Ishikawa (cell line): ENCODE results near the gene TMOD1.

Experiments
- CEBPB ChIP-seq: IDR thresholded peaks from 2 replicates; pipeline ENCODE4 v1.6.1; 2012
- CREB1 ChIP-seq: IDR thresholded peaks from 2 replicates; pipeline ENCODE4 v1.6.1; 2012; ENCODE audit warnings: low read depth
- EGR1 ChIP-seq: IDR thresholded peaks from 2 replicates; pipeline ENCODE4 v1.6.1; 2012
- EP300 ChIP-seq: IDR thresholded peaks from 2 replicates; pipeline ENCODE4 v1.6.1; 2012; ENCODE audit warnings: borderline replicate concordance
- FOXM1 ChIP-seq: IDR thresholded peaks from 2 replicates; pipeline ENCODE4 v1.6.1; 2012; ENCODE audit warnings: low read depth, borderline replicate concordance
- NFIC ChIP-seq: IDR thresholded peaks from 2 replicates; pipeline ENCODE4 v1.6.1; 2012
- RAD21 ChIP-seq: IDR thresholded peaks from 2 replicates; pipeline ENCODE4 v1.6.1; 2012; ENCODE audit warnings: low read depth
- TAF1 ChIP-seq: IDR thresholded peaks from 2 replicates; pipeline ENCODE4 v1.6.1; 2012; ENCODE audit warnings: low read depth, mild to moderate bottlenecking
- TCF12 ChIP-seq: IDR thresholded peaks from 2 replicates; pipeline ENCODE4 v1.6.1; 2012; ENCODE audit warnings: low read depth
- TEAD4 ChIP-seq: IDR thresholded peaks from 2 replicates; pipeline ENCODE4 v1.6.1; 2012
- YY1 ChIP-seq: IDR thresholded peaks from 2 replicates; pipeline ENCODE4 v1.6.1; 2012; ENCODE audit warnings: low read depth
- ZBTB7A ChIP-seq: IDR thresholded peaks from 2 replicates; pipeline ENCODE4 v1.6.1; 2012; ENCODE audit warnings: low read depth
- TF ChIP-seq, protein P1 (sequence below): IDR thresholded peaks from 2 replicates; pipeline ENCODE4 v1.6.1; 2012
- TF ChIP-seq, protein P2 (sequence below): IDR thresholded peaks from 2 replicates; pipeline ENCODE4 v1.6.1; 2012
- TF ChIP-seq, protein P3 (sequence below): IDR thresholded peaks from 2 replicates; pipeline ENCODE4 v1.6.1; 2012; ENCODE audit warnings: low read depth, mild to moderate bottlenecking

The TMOD1 gene

DNA sequence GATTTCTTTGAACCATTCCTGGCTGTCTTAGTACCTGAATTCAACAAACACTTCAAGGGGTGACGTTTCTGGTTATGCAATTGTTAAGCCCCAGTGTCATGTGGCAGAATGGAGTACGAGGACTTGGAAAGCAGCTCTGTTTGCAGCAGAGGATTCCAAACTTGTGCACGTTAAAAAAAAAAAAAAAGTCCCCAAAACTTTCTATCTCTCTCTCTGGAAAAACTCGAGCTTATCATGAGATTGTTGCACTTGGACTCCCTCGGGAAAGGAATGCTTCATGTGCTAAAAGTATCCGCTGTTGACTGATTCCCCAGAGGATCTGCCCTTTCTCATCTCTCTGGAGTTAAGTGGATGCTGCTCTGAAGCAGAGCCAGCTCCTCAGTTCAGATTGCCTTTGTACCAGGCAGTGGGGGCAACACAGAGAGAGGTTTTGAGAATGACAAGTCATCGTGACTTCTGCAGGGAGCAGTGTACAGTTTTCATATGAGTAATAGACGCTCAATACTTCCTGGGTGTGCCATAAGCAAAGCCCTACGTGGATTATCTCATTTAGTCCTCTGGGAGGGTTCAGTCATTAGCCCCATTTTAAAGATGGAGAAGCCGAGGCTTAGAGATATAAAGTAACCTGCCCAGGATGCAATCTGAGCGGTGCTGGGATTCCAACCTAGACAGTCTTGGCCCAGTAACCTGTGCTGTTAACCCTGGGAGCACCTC is 28.1 kb downstream of the TMOD1 start:
- no peak for TF ChIP-seq ZBTB7A
- no peak for TF ChIP-seq TEAD4
- TF ChIP-seq TAF1, result no peak
- TF ChIP-seq TCF12, result no peak
- TF ChIP-seq CEBPB, result no peak
- TF ChIP-seq EGR1, result no peak
- TF ChIP-seq, protein P1, sequence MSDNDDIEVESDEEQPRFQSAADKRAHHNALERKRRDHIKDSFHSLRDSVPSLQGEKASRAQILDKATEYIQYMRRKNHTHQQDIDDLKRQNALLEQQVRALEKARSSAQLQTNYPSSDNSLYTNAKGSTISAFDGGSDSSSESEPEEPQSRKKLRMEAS, result no peak
- no peak for TF ChIP-seq CREB1
- TF ChIP-seq RAD21, result no peak

DNA sequence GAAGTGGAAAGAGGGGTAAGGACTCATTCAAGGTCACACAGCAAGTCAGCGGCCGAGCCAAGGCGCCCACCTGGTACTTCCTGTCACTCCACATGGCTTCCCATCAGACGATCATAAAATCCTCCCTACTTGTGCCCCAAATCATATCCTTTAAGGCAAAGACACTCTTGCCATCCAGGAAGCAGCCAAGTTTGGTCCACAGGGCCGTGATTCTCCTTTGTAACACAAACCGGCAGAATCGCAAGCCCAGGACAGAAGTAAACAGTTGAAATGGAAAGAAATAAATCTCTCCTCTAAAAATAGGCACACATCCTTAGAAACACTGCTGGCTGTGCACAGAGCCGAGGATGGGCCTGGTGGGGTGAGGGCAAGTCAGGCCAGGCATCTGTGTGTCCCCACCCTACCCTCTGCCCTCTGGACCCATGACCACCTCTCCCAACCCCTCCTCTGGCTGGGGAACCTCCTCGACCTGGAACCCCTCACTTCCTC is 30.5 kb downstream of the TMOD1 start:
- TF ChIP-seq CREB1 (no peak), RAD21 (no peak), ZBTB7A (no peak), CEBPB (no peak), EP300 (no peak), EGR1 (no peak), NFIC (no peak)

DNA sequence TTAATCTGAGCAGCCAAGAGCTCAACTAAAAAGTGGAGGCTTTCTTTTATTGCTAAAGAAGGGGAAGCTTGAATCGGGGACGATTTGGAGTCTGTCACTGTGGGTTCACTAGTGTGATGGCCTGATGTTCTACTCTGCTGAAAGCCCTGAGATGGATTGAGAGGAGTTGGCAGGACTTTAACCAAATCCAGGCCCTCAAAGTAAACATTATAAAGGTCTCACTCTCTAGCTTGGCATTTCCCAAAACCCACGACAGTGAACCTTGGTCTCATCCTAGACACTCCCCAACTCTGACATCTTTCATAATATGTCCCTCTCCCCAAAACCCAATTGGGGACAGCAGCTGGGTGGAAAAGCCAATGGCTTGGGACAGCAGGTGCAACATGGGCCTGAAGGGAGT is 32.7 kb downstream of the TMOD1 start:
- TF ChIP-seq ZBTB7A (no peak), RAD21 (no peak), EP300 (no peak), TAF1 (no peak), EGR1 (no peak), TEAD4 (no peak), CEBPB (no peak), FOXM1 (no peak), YY1 (no peak), CREB1 (no peak), TCF12 (no peak), NFIC (no peak)
- TF ChIP-seq, protein P2, sequence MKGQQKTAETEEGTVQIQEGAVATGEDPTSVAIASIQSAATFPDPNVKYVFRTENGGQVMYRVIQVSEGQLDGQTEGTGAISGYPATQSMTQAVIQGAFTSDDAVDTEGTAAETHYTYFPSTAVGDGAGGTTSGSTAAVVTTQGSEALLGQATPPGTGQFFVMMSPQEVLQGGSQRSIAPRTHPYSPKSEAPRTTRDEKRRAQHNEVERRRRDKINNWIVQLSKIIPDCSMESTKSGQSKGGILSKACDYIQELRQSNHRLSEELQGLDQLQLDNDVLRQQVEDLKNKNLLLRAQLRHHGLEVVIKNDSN, result no peak
- TF ChIP-seq, protein P3, sequence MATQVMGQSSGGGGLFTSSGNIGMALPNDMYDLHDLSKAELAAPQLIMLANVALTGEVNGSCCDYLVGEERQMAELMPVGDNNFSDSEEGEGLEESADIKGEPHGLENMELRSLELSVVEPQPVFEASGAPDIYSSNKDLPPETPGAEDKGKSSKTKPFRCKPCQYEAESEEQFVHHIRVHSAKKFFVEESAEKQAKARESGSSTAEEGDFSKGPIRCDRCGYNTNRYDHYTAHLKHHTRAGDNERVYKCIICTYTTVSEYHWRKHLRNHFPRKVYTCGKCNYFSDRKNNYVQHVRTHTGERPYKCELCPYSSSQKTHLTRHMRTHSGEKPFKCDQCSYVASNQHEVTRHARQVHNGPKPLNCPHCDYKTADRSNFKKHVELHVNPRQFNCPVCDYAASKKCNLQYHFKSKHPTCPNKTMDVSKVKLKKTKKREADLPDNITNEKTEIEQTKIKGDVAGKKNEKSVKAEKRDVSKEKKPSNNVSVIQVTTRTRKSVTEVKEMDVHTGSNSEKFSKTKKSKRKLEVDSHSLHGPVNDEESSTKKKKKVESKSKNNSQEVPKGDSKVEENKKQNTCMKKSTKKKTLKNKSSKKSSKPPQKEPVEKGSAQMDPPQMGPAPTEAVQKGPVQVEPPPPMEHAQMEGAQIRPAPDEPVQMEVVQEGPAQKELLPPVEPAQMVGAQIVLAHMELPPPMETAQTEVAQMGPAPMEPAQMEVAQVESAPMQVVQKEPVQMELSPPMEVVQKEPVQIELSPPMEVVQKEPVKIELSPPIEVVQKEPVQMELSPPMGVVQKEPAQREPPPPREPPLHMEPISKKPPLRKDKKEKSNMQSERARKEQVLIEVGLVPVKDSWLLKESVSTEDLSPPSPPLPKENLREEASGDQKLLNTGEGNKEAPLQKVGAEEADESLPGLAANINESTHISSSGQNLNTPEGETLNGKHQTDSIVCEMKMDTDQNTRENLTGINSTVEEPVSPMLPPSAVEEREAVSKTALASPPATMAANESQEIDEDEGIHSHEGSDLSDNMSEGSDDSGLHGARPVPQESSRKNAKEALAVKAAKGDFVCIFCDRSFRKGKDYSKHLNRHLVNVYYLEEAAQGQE, result no peak
- TF ChIP-seq, protein P1, result no peak

DNA sequence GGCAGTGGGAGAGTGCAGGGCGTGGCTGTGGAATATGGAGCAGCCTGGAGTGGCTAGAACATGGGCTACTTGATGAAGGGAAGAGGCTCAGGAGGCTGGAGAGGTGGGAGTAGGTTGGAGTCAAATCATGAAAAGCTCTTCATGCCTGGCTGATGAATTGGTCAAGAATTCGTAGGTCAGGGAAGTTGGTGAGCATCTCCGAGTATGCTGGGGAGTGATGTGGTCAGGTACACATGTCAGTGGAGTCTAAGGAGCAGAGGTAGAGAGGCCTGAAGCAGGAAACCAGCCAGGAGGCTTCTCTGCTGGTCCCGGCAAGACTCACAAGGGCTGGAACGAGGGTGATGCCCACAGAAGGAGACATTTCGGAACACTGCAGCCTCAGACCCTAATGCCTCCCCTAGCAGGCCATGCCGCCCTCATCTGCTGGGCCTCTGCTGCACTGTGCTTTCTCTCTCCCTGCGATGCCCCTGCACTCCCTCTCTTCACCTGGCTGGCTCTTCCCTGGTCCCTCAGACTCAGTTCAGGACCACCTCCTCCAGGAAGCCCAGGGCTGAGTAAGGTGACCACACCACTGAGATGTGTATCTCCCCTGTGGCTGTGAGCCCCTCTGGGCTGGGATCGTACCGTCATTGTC is 33.6 kb downstream of the TMOD1 start:
- TF ChIP-seq ZBTB7A (no peak), TAF1 (no peak), EGR1 (no peak), TCF12 (no peak), EP300 (no peak), YY1 (no peak), NFIC (no peak)
- TF ChIP-seq, protein P1, result no peak

DNA sequence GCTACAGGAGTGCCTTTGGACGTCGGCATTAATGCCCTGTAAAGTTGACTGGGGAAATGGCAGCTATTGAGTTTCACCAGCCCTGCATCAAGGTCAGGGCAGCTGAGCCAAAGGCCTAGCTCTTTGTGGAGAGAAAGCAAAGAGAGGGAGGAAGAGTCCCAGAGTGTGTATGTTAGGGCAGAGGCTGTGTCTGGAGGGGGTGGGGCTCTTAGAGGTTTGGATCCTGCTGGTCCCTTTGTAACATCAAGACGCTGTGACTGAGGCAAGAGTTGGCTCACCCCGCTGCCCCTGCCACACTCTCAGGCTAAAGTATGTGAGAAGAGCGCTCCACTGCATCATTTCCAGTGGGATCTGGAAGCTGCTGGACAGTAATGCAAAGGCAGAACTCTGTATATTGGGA is 34.3 kb downstream of the TMOD1 start:
- no peak for TF ChIP-seq FOXM1
- no peak for TF ChIP-seq CREB1
- no peak for TF ChIP-seq EP300
- TF ChIP-seq, protein P1, result no peak
- no peak for TF ChIP-seq CEBPB
- TF ChIP-seq NFIC, result no peak
- TF ChIP-seq, protein P2, result no peak
- no peak for TF ChIP-seq TCF12
- TF ChIP-seq ZBTB7A, result no peak
- TF ChIP-seq TEAD4, result no peak
- TF ChIP-seq TAF1, result no peak
- no peak for TF ChIP-seq EGR1
- TF ChIP-seq, protein P3, result no peak
